HG03469 (cell line): ENCODE measurements around the gene RPS6KA6.
"Not testable (repeated sequence)": the region's sequence is repeated elsewhere in the genome, so short reads cannot be mapped to it uniquely, and the experiment has no call there.

Experiments
- ATAC-seq: cut with Tn5 transposase; IDR thresholded peaks from one replicate; pipeline ENCODE4 v1.9.1; 2021; ENCODE audit warnings: mild to moderate bottlenecking, moderate library complexity, moderate number of reproducible peaks; ENCODE audit not compliant: unreplicated experiment

The RPS6KA6 gene

DNA sequence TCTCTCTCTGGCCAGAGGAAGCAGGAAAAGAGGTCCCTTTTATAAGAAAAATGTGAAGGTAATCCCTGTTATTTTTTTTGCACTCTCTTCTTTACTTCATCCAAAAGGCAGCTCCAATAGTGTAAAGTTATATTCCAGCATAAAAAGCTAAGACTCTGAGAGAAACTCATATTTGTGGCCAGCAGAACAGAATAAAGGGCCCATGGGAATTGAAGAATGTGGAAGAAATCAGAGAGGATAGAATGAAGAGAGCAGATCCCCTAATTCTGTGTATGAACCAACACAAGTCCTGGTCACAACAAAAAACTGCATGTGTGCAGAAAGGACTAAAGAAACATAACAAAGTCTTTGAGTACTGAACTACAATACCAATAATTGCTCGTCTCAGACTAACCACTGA is 22.3 kb downstream of the RPS6KA6 start:
- ATAC-seq = no peak

DNA sequence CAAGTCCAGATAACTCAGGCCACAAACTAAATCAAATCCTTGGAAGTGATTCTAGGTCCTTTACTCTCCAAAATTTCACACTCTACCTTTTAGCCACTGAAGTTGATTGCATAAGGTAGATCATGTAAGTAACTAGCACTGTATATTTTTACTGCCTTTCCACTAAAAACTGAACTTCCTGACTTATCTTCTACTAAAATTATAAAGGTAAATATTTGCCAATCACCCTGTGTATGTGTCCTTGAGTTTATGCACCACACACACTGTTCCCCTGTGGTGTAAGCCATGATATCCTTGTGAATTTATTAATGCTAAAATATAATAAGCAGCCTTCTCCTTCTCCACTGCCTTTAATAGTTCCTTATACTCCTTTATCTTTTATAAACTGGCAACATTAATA is 25.6 kb downstream of the RPS6KA6 start:
- ATAC-seq = no peak

- no peak for ATAC-seq
Observed at GRCh38 chrX:84161641-84162040, 26.4 kb downstream of the RPS6KA6 start.

GRCh38 chrX:84160736-84161135 is 27.3 kb downstream of the RPS6KA6 start:
- ATAC-seq = no peak

DNA sequence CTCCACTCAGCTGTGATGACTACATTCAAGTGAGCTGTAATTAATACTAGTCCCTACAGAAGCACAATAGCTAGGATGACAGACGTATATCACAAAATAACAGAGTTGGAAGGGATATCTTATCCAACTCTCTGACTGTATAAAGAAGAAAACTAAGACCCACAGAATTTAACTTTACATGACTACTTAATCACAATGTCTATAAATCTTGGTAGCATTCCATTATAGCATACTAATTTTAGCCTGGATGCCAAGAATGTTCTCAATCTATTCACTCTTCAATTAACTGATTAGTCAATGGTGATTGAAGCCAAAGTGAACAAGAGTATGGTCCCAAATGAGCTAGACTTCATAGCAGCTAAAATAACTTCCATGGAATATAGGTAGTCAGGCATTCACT is 31.2 kb downstream of the RPS6KA6 start:
- ATAC-seq = no peak

- ATAC-seq = no peak
Observed at GRCh38 chrX:84155938-84156337, 32.1 kb downstream of the RPS6KA6 start.

GRCh38 chrX:84153538-84153937 is 34.5 kb downstream of the RPS6KA6 start:
- ATAC-seq = no peak

- ATAC-seq = no peak
Observed at GRCh38 chrX:84144991-84145390, 43.0 kb downstream of the RPS6KA6 start.

DNA sequence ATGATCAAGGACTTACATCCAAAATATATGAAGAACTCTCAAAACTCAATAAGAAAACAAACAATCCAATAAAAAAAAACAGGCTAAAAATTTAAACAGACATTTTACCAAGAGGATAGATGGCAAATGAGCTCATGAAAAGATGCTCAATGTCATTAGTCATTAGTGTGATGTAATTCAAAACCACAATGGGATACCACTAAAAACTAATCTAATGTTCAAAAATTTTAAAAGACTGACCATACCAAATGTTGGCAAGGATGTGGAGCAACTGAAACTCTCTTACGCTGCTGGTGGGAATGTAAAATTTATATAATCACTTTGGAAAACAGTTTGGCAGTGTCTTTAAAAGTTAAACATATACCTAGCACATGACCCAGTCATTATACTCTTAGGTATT is 43.7 kb downstream of the RPS6KA6 start:
- no peak for ATAC-seq

DNA sequence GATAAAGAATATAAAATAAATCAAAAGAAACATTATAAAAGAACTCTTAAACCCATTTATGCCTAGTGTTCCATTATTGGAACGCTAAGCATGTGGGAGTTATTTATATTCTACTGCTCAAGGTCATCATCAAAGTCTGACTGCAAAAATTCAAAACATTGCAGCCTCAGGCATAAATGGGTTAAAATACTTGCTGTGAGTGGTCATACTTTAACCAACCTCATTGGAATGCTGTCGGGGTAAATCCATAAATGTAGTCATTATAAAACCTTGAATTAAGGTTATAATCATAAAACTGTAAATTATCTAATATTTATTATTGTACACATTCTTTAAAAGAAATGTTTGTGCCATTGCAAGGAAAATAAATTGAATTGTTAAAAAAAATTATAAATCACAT is 55.0 kb downstream of the RPS6KA6 start:
- no peak for ATAC-seq

DNA sequence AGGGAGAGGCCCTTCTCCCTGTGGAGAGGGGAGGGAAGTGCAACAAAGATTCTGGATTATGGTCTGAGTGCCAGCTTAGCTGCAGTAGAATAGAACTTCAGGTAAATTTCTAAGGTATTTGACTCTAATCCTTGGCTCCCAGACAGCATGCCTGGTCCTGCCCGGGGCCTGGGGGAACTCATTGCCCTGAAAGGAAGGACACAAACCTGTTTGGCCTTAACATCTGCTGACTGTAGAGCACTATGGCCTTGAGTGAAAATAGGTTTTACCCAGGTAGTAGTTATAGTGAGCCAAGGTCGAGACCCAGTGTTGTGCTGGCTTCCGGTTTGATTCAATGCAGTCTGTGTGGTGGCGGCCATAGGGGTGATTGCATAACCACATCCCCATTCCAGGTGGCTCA is 64.4 kb downstream of the RPS6KA6 start:
- ATAC-seq = no peak

- no peak for ATAC-seq
Observed at GRCh38 chrX:84118769-84119168, 69.2 kb downstream of the RPS6KA6 start.

DNA sequence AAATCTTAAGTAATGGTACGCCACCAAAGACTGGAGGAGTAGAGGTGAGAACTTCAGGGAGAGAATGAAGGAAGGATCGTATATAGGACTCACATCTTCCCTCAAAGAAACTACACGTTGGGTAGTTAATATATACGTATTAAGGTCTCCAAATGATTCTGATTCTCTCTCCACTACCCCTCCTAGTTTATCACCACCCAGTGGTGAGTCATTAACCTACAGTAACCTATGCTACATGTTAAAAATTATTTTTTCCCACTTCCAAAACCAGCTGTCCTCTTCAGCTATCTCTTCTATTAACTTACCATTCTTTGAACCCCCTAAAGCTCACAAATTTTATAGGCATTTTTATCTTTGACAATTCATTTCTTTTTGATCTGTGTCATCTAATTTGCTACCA is 69.7 kb downstream of the RPS6KA6 start:
- ATAC-seq = no peak

GRCh38 chrX:84108584-84108983 is 79.4 kb downstream of the RPS6KA6 start:
- no peak for ATAC-seq

- ATAC-seq = no peak
Observed at GRCh38 chrX:84099120-84099519, 88.9 kb downstream of the RPS6KA6 start.

GRCh38 chrX:84079479-84080197 is 108.4 kb downstream of the RPS6KA6 start:
- not testable (repeated sequence) for ATAC-seq

GRCh38 chrX:84078991-84079390 is 109.0 kb downstream of the RPS6KA6 start:
- ATAC-seq = no peak

GRCh38 chrX:84064814-84065213 is 123.2 kb downstream of the RPS6KA6 start:
- no peak for ATAC-seq

GRCh38 chrX:84064164-84064563 is 123.8 kb downstream of the RPS6KA6 start:
- no peak for ATAC-seq

GRCh38 chrX:84047339-84047738 is 140.7 kb downstream of the RPS6KA6 start:
- ATAC-seq = no peak

DNA sequence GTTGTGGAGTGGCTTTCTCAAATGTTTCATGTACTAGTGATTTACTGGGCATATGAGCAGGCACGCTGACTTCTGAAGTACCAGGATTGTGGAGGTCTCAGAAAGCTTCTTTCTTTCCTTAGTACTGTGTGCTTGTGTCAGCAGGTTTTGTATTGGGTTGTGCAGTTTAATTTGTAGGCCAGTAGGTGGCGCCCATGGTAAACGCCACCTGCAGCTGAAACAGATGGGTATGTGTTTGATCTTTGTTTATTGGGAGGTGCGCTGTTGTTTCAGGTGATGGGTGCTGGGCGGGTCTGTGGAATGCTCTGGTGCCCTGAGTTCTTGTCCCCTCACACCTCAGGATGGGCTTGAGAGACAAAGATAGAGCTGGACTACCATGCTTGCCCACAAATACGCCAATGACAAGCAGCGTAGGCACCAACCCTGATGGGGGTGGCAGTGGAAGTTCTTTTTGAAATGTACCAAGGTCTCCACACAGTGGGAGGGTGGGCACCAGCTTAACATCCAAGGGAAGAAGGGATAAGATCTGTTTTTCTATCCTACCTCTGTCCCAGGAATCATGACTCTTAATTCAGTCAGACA is 141.5 kb downstream of the RPS6KA6 start:
- ATAC-seq = peak; percentile 93

DNA sequence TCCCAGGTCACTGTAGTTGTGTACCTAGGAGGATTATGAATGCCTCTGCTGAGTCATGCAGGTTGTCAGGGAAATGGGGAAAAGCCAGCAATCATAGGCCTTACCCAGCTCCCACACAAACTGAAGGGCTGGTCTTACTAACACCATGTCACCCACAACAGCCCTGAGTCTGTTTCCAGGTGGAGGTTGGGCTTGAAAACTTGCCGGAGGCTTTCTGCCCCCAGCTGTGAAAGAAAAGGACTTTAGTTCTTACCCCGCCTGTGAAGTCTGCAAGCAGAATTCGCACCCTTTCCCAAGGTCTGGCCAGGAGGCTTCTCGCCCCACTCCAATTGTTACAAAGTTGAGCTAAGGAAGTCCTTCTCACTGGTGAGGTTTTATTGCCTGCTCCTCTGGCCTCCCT is 143.9 kb downstream of the RPS6KA6 start:
- ATAC-seq = no peak
